NT2/D1 (cell line): Measurements from ENCODE around the gene CTAGE4.
"Not testable (repeated sequence)": the region's sequence is repeated elsewhere in the genome, so short reads cannot be mapped to it uniquely, and the experiment has no call there.

ENCODE experiments used
- SUZ12 ChIP-seq: IDR thresholded peaks from 2 replicates; pipeline ENCODE4 v1.6.1; 2011; ENCODE audit not compliant: insufficient read length, insufficient read depth; ENCODE audit errors: extremely low read depth
- YY1 ChIP-seq: IDR thresholded peaks from 2 replicates; pipeline ENCODE4 v1.6.1; 2011; ENCODE audit not compliant: insufficient read length, insufficient read depth
- ZNF274 ChIP-seq: IDR thresholded peaks from 2 replicates; pipeline ENCODE4 v1.6.1; 2011; ENCODE audit warnings: mild to moderate bottlenecking, low read depth, low read length

GRCh38 chr7:144219149-144219548 lies 35.9 kb downstream of the CTAGE4 start:
- TF ChIP-seq ZNF274, YY1, SUZ12: not testable (repeated sequence)
